Mucosa of descending colon (tissue), 3 donors: ENCODE results near the gene SELPLG. TPM values are rescaled to one million over a fixed set of nuclear protein-coding genes. Genes with fewer than 3 reads are reported as not detected.

Experiments
- ATAC-seq: fragments of 200-7000 bp; cut with Tn5 transposase; one replicate; pipeline ENCODE4 v1.9.1; 2020; ENCODE audit warnings: mild to moderate bottlenecking, moderate library complexity
- DNase-seq, 3 donors: peaks; one replicate each; pipeline ENCODE4 v3.0.0-alpha.2; 2020
- H3K36me3 ChIP-seq: fragments of 200-600 bp; one replicate; pipeline ENCODE4 v1.8.0; 2021; ENCODE audit warnings: low read depth, mild to moderate bottlenecking
- H3K4me1 ChIP-seq: fragments of 200-600 bp; one replicate; pipeline ENCODE4 v1.8.0; 2021; ENCODE audit warnings: low read depth, mild to moderate bottlenecking
- H3K4me3 ChIP-seq: fragments of 200-600 bp; one replicate; pipeline ENCODE4 v1.8.0; 2021; ENCODE audit warnings: mild to moderate bottlenecking
- H3K9me3 ChIP-seq: fragments of 200-600 bp; one replicate; pipeline ENCODE4 v1.8.0; 2021; ENCODE audit warnings: mild to moderate bottlenecking
- intact Hi-C, 2 donors: fragments of 100-400 bp; cut with DNase I in 1 of 2; cut with micrococcal nuclease in 1 of 2; formaldehyde crosslinking; loops; one replicate each; pipeline versions ENCODE4 v1.11.0 to v1.11.1; 2022; cut with DNase I, micrococcal nuclease
- long read RNA-seq, 2 donors: library from polyadenylated mRNA; unstranded; transcript quantifications; one replicate each; pipeline ENCODE4 v2.0.0, GENCODE V29; 2019 to 2021
- total RNA-seq, 3 donors: library from RNA; stranded (reverse); fragmentation: NEBNext Ultra II Directional in 2 of 3; extraction: Animal tissue kit (Norgen Biotek cat#: 25700) in 2 of 3; gene quantifications; one replicate each; pipeline versions ENCODE4 v1.2.1 to v1.2.4, GENCODE V29; 2021 to 2023
- TF ChIP-seq, protein P1 (sequence below): fragments of 200-600 bp; IDR thresholded peaks from one replicate; pipeline ENCODE4 v1.8.0; 2022; ENCODE audit warnings: antibody characterized with exemption, mild to moderate bottlenecking
- donor health status: DM: no; HTN: no; CAD: no; lungs with moderate emphysema.
- donor health status: DM: no; HTN: no; CAD: no.
- donor health status: DM: no; HTN: yes; CAD: no.

Gene SELPLG
- total RNA-seq: 1 to 10 TPM; 3.3 to 6.5 (median 6.0) TPM
- long read RNA-seq, donor 1, partial matches to known transcripts: 0 of 5 reads
- long read RNA-seq, donor 1, other reads (novel, unspliced or antisense): 1 of 5 reads
- long read RNA-seq, donor 2, partial matches to known transcripts: 0 of 1 reads
- long read RNA-seq, donor 2, other reads (novel, unspliced or antisense): 0 of 1 reads

- Histone ChIP-seq H3K36me3 (no peaks in the 10 kb centered on the region), H3K4me1 (peaks cover 6% of the 10 kb centered on the region), H3K9me3 (no peaks in the 10 kb centered on the region), H3K4me3 (no peak within 1 kb of the TSS)
- TF ChIP-seq, protein P1, sequence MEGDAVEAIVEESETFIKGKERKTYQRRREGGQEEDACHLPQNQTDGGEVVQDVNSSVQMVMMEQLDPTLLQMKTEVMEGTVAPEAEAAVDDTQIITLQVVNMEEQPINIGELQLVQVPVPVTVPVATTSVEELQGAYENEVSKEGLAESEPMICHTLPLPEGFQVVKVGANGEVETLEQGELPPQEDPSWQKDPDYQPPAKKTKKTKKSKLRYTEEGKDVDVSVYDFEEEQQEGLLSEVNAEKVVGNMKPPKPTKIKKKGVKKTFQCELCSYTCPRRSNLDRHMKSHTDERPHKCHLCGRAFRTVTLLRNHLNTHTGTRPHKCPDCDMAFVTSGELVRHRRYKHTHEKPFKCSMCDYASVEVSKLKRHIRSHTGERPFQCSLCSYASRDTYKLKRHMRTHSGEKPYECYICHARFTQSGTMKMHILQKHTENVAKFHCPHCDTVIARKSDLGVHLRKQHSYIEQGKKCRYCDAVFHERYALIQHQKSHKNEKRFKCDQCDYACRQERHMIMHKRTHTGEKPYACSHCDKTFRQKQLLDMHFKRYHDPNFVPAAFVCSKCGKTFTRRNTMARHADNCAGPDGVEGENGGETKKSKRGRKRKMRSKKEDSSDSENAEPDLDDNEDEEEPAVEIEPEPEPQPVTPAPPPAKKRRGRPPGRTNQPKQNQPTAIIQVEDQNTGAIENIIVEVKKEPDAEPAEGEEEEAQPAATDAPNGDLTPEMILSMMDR: no peak
- intact Hi-C loops: no loop called here
- ATAC-seq (peak; percentile 74), DNase-seq (peak; percentile 73 to 92 (median 75))
These were observed at the start of gene SELPLG for GRCh38 chr12:108633534-108634248. Gene SELPLG, minus strand, starts transcription at chr12:108633894. Its CDS starts 9,587 bp downstream, at chr12:108624307.

- TF ChIP-seq, protein P1: no peak
- H3K4me1 ChIP-seq: peaks cover 6% of the 10 kb centered on the region
- DNase-seq (no peak), ATAC-seq (no peak)
- intact Hi-C loops: no loop called here
- H3K36me3 ChIP-seq: no peaks in the 10 kb centered on the region
- no peak overlapping the region for H3K4me3 ChIP-seq
- no peaks in the 10 kb centered on the region for H3K9me3 ChIP-seq
These were observed 47.6 kb upstream of the SELPLG start for GRCh38 chr12:108681317-108681716.

DNA sequence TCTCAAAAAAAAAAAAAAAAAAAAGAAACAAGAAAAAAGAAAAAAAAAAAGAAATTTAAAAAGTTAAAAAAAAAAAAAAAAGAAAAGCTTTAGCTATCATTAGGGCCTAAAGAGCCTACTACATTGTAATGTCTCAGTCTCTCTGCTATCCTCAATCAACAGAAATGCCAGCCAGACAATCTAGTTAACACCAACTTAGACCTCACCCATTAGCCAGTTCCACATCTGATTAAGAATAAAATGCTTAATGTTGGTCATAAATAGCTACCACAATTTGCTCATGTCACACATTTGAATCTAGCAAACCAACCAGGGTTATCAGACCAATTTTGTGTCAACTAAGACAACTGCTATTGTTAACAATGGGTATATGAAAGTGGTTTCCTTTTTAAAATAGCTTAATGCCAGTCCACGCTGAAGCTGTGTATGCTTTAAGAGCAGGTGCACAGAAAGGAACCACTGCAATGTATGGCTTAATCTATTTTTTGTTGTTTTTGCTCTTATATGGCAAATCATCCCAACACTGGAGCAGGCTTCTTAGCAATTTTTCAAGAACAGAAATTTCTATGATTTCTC lies 45.5 kb upstream of the SELPLG start:
- TF ChIP-seq, protein P1: no peak
- intact Hi-C loops: no loop called here
- no peaks in the 10 kb centered on the region for H3K9me3 ChIP-seq
- H3K4me3 ChIP-seq: no peak overlapping the region
- DNase-seq (no peak), ATAC-seq (no peak)
- H3K36me3 ChIP-seq: no peaks in the 10 kb centered on the region
- peaks cover 2% of the 10 kb centered on the region for H3K4me1 ChIP-seq

- H3K9me3 ChIP-seq: no peaks in the 10 kb centered on the region
- ATAC-seq: no peak
- TF ChIP-seq, protein P1: no peak
- peaks cover 2% of the 10 kb centered on the region for H3K4me1 ChIP-seq
- intact Hi-C loops: no loop called here
- no peaks in the 10 kb centered on the region for H3K36me3 ChIP-seq
- no peak for DNase-seq
- H3K4me3 ChIP-seq: no peak overlapping the region
These were observed 44.5 kb upstream of the SELPLG start for GRCh38 chr12:108678104-108678730.

- Histone ChIP-seq H3K4me1 (peaks cover 2% of the 10 kb centered on the region), H3K36me3 (no peaks in the 10 kb centered on the region), H3K9me3 (no peaks in the 10 kb centered on the region), H3K4me3 (no peak overlapping the region)
- no peak for ATAC-seq
- TF ChIP-seq, protein P1: no peak
- no peak for DNase-seq
- intact Hi-C loops: no loop called here
These were observed 43.7 kb upstream of the SELPLG start for GRCh38 chr12:108677381-108677780.
